GM20000 (cell line): Measurements from ENCODE around the gene EXD1.
"Not testable (repeated sequence)": the region's sequence is repeated elsewhere in the genome, so short reads cannot be mapped to it uniquely, and the experiment has no call there.

Source experiments
- DNase-seq: peaks from one replicate; pipeline ENCODE4 v3.0.0; 2012; ENCODE audit warnings: low spot score
- TF ChIP-seq, protein P1 (sequence below): IDR thresholded peaks from 2 replicates; pipeline ENCODE4 v1.5.1; 2012; ENCODE audit warnings: mild to moderate bottlenecking, control low read depth; ENCODE audit errors: extremely low read depth, missing control alignments

Gene EXD1

DNA sequence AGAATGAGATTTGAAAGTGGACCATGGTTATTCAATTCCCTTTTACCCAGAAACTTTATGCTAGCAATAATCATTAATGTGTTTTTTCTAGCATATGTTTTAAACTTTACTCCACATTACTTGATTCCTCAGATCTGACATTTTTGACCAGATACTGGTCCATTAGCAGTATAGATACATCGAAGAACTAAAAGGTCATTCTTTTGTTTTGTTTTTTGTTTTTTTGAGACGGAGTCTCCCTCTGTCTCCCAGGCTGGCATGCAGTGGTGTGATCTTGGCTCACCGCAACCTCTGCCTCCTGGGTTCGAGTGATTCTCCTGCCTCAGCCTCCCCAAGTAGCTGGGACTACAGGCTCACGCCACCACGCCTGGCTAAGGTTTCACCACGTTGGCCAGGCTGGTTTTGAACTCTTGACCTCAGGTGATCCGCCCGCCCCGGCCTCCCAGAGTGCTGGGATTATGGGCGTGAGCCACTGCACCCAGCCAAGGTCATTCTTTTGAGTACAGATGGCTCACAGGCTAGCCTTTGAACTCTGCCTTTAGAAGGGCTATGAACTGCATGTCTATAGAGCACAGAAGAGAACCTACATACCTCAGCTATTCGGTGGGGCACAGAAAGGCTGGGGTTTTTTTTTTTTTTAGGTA, 29.1 kb upstream of the EXD1 start:
- DNase-seq: no peak

DNA sequence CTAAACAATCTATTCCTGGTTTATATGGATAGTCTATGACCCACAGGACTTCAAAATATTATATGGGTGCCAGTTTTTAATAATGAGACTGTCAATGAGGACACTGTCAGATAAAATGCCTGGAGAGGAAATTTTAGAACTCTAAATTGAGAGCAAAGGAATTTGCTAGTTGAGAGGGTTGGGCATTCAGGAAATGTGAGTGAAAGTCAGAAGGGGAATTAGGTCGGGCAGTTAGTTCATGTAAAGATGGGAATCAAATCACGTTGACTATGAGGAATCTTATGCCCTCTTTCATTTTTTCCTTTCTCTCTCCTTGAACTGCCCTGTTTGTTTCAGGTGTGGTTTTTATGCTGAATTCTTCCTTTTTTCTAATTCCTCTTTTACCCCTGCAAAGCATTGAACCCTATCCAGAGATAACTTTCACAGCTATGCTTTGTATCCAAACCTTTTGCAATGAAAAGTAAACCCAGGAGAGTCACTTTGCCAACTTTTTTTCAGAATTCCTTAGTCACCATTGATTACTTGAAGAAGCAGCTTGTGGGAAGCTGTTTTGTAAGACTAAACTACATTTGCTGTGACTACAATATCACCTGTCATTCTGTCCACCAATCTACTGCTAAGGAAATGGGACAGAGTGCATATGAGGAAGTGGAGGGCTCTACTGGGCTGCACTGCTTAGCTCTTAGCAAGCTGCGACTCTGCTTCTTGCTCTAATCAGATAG, 28.4 kb upstream of the EXD1 start:
- TF ChIP-seq, protein P1, sequence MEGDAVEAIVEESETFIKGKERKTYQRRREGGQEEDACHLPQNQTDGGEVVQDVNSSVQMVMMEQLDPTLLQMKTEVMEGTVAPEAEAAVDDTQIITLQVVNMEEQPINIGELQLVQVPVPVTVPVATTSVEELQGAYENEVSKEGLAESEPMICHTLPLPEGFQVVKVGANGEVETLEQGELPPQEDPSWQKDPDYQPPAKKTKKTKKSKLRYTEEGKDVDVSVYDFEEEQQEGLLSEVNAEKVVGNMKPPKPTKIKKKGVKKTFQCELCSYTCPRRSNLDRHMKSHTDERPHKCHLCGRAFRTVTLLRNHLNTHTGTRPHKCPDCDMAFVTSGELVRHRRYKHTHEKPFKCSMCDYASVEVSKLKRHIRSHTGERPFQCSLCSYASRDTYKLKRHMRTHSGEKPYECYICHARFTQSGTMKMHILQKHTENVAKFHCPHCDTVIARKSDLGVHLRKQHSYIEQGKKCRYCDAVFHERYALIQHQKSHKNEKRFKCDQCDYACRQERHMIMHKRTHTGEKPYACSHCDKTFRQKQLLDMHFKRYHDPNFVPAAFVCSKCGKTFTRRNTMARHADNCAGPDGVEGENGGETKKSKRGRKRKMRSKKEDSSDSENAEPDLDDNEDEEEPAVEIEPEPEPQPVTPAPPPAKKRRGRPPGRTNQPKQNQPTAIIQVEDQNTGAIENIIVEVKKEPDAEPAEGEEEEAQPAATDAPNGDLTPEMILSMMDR: no peak
- DNase-seq: peak; percentile 39

More for the DNA sequence above, 29.1 kb upstream of the EXD1 start:
- TF ChIP-seq, protein P1: no peak

DNA sequence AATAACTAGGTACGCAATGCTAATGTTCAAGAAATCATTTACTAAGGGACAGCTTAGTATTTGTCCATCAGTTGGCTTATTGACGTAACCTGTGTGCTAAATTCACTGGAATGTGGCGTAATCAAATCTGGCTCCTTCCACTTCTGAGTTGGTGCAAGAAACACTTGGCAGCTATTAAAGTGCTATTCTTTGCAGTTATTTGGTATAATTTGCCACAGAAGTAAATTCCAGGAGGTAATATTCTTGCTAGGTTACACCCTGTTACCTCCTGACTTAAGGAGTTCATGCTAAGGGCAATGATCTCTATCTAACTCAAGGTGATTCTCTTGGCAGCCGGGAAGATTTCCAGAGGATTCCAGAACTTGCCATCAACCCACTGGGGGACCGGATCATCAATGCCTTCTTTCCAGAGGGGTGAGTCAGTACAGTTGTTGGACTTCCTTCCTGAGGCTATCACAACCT, 26.1 kb upstream of the EXD1 start:
- TF ChIP-seq, protein P1: no peak
- no peak for DNase-seq

DNA sequence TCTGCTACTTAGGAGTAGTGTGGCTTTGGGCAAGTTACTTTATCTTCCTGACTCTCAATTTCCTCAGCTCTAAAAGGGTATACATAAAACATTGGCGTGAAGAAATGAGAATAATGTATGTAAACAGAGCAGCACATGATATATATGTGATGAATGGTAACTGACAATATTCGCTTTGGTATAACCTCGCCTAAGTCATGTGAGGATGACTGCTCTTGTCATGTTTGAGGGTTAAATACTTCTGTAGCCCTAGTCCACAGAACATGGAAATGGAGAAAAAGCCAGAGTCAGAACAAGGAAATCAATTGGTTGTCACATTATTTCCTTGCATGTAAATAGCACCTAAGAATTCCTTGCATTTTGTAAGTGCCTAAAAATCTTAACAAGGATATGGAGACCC, 25.5 kb upstream of the EXD1 start:
- TF ChIP-seq, protein P1: no peak

DNA sequence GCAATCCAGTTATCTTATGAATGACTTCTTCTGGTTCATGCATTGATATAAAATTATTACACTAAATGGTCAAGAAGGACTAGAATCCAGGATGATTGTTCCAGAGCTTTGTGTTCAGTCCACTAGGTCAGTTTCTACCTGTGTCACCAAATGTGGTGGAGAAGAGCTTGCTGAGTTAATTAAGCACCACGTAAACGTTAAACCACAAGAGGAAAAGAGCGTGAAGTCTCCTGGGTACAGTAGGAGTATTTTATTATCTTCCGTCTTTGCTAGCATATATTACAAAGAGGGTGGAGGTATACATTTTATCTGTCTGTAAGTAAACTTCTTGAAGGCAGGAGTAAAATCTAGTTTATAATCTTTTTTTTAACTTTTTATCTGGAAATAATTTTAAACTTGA, 24.0 kb upstream of the EXD1 start:
- DNase-seq: no peak
- TF ChIP-seq, protein P1: no peak

More for the DNA sequence above, 25.5 kb upstream of the EXD1 start:
- no peak for DNase-seq

DNA sequence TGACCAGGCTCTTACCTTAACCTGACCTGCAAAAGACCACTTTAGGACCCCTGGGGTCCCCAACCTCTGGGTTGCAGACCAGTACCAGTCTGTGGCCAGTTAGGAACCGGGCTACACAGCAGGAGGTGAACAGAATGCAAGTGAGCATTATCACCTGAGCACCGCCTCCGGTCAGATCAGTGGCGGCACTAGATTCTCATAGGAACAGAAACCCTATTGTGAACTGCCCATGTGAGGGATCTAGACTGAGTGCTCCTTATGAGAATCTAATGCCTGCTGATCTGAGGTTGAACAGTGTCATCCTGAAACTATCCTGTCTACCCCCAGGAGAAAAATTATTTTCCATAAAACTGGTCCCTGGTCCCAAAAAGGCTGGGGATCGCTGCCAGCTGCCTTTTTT, 20.9 kb upstream of the EXD1 start:
- DNase-seq: no peak
- TF ChIP-seq, protein P1: no peak

DNA sequence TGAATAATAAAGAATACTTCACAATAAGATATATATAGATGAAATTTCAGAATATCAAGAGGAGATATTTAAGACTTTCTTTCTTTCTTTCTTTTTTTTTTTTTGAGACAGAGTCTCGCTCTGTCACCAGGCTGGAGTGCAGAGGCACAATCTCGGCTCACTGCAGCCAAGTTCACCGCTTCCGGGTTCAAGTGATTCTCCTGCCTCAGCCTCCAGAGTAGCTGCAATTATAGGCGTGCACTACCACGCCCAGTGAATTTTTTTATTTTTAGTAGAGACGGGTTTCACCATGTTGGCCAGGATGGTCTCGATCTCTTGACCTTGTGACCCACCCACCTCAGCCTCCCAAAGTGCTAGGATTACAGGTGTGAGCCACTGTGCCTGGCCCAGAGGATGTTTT, 20.2 kb upstream of the EXD1 start:
- DNase-seq: not testable (repeated sequence)
